Measurements from ENCODE around the gene ERFE.

ERFE gene

DNA sequence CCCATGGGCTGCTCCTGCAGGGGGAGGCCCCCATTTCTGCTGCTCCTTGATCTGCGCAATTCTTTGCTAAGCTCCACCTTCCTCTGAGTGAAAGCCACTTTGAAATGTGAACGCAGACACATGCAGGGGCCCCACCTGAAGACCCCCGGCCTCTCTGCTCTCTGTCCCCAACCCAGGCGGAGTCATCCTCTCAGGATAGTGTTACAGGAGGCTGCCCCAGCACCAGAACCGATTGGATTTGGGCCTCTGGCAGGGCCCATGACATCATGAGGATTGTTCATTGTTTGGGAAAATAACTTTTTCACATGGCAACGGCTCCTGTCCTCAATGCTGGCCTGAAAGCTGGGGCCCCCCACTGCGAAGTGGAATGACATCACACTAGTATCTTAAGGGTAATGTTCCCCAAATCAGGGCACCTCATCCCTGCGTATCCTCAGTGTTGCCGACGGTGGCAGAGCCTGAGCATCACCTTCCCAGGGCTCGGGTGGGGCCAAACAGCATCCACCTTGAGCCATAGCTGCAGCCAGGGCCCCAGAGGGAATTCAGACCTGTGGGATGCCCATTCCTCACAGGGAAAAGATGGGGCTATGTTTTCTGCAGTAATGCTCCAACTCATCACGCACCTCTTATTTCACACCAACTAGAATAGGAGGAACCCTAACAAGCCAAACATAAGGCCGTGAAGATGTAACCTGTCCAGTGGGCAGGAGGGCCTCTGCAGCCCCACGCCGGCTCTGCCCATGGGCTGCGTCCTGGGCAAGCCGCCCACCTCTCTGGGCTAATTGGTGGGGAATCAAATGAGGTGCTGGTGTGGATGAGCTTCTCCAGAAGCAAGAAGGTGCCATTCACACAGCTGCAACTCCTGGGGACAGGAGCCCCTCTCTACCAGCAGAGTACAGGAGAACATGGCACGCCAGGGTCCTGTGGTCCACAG lies 2.7 kb upstream of the ERFE start:
- no peak for DNase-seq (ENCODE audit: low spot score)

- no peak for DNase-seq (ENCODE audit: low spot score)
Observed at GRCh38 chr2:238157506-238158017, 1.2 kb upstream of the ERFE start.

- no peak for DNase-seq (ENCODE audit: low spot score)
Observed at GRCh38 chr2:238158018-238158508, 707 bp upstream of the ERFE start.

DNA sequence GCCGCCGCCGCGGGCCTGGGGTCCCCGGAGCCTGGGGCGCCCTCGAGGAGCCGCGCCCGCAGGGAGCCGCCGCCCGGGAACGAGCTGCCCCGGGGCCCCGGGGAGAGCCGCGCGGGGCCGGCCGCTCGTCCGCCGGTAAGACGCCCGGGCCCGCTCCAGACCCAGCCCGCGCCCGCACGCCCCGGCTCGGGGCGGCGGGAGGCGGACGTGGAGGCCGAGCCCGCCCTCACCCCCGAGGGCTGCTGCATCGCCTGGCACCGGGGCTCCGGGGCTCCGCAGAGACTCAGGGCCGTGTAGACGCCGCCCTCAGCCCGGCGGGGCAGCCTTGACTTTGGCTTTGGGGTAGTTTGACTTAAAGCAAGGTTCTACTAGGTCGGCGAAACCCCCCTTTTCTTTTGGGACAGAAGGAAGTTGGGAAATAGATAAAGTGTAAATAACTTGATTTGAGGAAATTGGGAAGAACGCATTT lies 335 bp downstream of the ERFE start:
- DNase-seq (ENCODE audit: low spot score) = peak; percentile 50

DNA sequence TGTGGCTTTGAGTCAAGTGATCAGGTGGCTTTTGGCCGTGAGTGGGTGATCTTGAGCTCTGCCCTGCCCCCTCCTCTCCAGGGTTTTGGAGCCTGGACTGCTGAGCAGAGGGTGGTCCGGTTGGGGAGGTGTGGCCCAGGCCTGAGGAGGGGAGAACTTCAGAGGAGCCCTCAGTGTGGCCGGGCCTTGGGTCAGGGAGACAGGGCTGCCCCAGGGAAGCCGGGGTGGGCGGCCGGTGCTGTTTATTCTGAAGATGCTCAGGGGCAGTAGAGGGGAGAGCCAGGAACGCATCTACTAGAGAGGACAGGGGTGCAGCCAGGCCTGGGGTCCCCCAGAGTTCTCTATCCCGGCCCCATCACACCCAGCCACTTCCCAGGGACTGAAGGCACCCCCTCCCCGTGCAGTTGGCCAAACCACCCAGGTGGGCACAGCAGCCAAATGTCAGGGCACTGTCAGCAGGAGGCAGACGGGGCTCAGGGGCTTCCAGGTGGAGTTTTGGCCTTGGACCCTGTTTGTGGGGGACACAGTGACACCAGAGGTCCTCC lies 963 bp downstream of the ERFE start:
- DNase-seq (ENCODE audit: low spot score) = no peak

- no peak for DNase-seq (ENCODE audit: low spot score)
Observed at GRCh38 chr2:238160206-238161129, 1.7 kb downstream of the ERFE start.

- no peak for DNase-seq (ENCODE audit: low spot score)
Observed at GRCh38 chr2:238161291-238162051, 2.7 kb downstream of the ERFE start.

- DNase-seq (ENCODE audit: low spot score) = no peak
Observed at GRCh38 chr2:238162251-238162845, 3.6 kb downstream of the ERFE start.

DNA sequence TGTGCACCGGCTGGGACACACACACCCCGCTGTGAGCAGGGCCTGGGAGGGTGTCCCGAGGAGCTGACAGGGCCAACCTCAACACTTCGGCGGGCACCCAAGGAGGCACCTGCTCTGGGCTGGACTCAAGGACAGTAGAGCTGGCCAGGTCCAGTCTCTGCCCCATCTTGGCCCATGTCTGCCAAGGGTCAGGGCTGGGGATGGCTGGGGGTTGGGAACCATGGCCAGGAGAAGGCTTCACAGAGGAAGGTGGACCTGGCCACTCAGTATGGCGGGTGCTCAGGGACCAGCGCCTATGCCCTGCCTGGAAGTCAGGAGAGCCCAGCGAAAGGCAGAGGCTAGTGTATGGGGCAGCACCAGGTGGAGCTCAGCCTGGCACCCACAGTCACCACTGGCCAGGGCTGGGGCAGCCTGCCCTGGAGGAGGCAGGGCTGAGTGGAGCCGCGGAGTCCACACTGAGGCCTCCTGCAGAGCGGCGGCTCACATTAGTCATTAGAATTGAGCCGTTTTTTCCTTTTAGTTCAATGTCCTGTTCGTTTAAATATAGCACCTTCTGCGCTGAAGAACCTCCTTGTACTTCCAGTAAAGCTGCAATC lies 4.2 kb downstream of the ERFE start:
- no peak for DNase-seq (ENCODE audit: low spot score)

- DNase-seq (ENCODE audit: low spot score) = peak; percentile 44
Observed at GRCh38 chr2:238163481-238164198, 4.9 kb downstream of the ERFE start.

- DNase-seq (ENCODE audit: low spot score) = no peak
Observed at GRCh38 chr2:238164906-238165287, 6.1 kb downstream of the ERFE start.

DNA sequence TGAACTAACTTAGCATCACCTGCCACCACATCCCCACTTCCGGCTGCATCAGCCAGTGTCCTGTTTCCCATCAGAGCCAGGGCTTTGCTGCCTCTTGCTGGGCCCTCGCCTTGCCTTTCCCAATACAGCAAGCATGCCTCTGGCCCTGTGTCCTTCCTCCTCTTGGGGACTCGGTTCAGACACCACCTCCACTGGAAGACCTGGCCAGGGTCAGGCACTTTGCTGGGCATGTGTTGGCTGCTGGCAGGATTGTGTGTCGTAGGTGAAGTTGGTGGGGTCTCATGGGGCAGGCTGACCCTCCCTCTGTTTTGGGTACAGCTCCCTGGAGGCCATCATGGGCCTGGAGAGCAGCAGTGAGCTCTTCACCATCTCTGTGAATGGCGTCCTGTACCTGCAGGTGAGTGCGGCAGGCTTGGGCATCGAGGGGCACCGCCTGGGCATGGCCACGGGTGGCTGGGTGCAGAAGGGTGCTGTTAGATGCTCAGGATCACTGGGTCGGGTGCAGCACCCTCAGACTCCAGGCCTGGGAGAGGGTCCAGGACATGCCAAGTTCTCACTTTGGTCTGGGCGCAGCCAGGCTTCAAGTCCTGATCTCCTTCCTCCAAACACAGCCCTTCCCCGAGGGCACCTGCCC lies 6.6 kb downstream of the ERFE start:
- DNase-seq (ENCODE audit: low spot score) = no peak

DNA sequence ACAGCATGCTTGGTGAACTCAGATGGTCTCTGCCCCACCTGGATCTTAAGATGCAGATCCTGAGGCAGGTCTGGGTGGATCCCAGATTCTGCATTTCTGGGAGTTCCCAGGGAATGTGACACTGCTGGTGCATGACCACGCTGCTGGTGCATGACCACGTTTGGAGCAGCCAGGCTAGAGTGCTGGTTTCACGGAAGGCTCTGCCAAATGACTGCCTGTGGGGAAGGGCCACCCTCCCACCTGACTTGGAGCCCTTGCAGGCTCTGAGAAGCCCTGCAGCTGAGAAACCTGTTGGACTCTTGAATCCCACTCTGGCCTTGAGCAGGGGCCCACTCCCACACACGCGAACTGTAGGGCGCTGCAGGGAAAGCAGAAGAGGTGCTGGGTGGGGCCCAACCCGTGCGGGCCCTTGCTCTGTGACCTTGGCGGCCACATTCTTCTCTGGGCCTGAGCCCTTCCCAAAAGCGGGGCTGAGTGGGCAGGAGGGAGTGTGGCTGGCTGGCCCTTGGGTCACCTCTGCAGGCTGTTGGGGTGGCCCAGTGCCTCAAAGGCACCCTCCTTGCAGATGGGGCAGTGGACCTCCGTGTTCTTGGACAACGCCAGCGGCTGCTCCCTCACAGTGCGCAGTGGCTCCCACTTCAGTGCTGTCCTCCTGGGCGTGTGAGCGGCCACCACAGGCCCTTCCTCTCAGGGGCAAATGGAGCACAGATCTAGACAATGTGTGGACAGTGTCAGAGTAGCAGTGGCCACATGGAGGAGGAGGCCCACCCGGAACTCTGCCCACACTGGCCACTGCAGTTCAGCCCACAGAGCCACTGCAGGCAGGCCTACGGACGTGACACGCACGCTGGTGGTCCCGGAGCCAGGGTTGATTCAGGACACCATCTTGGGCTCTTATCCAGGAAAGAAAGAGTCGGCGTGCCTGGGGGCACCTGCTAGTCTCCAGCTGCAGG lies 7.9 kb downstream of the ERFE start:
- no peak for DNase-seq (ENCODE audit: low spot score)

- DNase-seq (ENCODE audit: low spot score) = no peak
Observed at GRCh38 chr2:238167344-238167715, 8.6 kb downstream of the ERFE start.

GRCh38 chr2:238167761-238168160 lies 9.0 kb downstream of the ERFE start:
- no peak for DNase-seq (ENCODE audit: low spot score)

- DNase-seq (ENCODE audit: low spot score) = no peak
Observed at GRCh38 chr2:238168196-238169047, 9.7 kb downstream of the ERFE start.

GRCh38 chr2:238169048-238169707 lies 10.4 kb downstream of the ERFE start:
- DNase-seq (ENCODE audit: low spot score) = peak; percentile 71

All from AG20443 (cell line).